PC-9 (cell line): Measurements from ENCODE around the gene HBG1. TPM values are rescaled to one million over a fixed set of nuclear protein-coding genes. Genes with fewer than 3 reads are reported as not detected.

Experiments
- BruUV-seq: library from RNA; stranded (reverse); fragments of 400-500 nt; replicated peaks from 2 replicates; lab custom pipeline; 2021; lab: Mats Ljungman, UMichigan
- CTCF ChIA-PET: fragments of 300-600 bp; sonication (Branson Sonifier 250); formaldehyde crosslinking; loops from one replicate; lab custom pipeline; 2022; ENCODE audit warnings: antibody characterized with exemption; lab: Charles Lee
- POLR2A ChIA-PET: fragments of 300-600 bp; sonication (Branson Sonifier 250); formaldehyde crosslinking; loops from one replicate; lab custom pipeline; 2022; ENCODE audit warnings: antibody characterized with exemption; ENCODE audit not compliant: unreplicated experiment; lab: Charles Lee
- DNase-seq, 2 experiments: peaks; one replicate each; pipeline versions ENCODE4 v3.0.0 to v3.0.0-alpha.2; 2015 to 2022; ENCODE audit warnings: mixed read lengths in 1 of 2
- H2AFZ ChIP-seq: fragments of 200-600 bp; sonication (generic); 2 replicates; pipeline ENCODE4 v1.8.1; 2017; ENCODE audit warnings: antibody characterized with exemption
- H3F3A ChIP-seq: fragments of 200-600 bp; sonication (generic); 2 replicates; pipeline ENCODE4 v1.8.1; 2017; ENCODE audit warnings: antibody characterized with exemption, mild to moderate bottlenecking, low read depth; ENCODE audit not compliant: insufficient read depth
- H3K27ac ChIP-seq: fragments of 200-600 bp; sonication (generic); 2 replicates; pipeline ENCODE4 v1.6.1; 2016; ENCODE audit warnings: mixed run types
- H3K27me3 ChIP-seq: fragments of 200-600 bp; sonication (generic); 2 replicates; pipeline ENCODE4 v1.6.1; 2016; ENCODE audit warnings: low read depth, mixed run types; ENCODE audit not compliant: insufficient read depth
- H3K36me3 ChIP-seq: fragments of 200-600 bp; sonication (generic); 2 replicates; pipeline ENCODE4 v1.6.1; 2016; ENCODE audit warnings: low read depth, mixed run types
- H3K4me1 ChIP-seq: fragments of 200-600 bp; sonication (generic); replicated peaks from 2 replicates; pipeline ENCODE4 v1.6.1; 2016; ENCODE audit warnings: mixed run types; ENCODE audit not compliant: insufficient read depth
- H3K4me2 ChIP-seq: fragments of 200-600 bp; sonication (generic); 2 replicates; pipeline ENCODE4 v1.6.1; 2017; ENCODE audit warnings: mixed run types
- H3K4me3 ChIP-seq: fragments of 200-600 bp; sonication (generic); 2 replicates; pipeline ENCODE4 v1.6.1; 2016; ENCODE audit warnings: mixed run types
- H3K79me2 ChIP-seq: fragments of 200-600 bp; sonication (generic); 2 replicates; pipeline ENCODE4 v1.6.1; 2017; ENCODE audit warnings: low read depth, mixed run types
- H3K9me2 ChIP-seq: fragments of 200-600 bp; sonication (generic); 2 replicates; pipeline ENCODE4 v1.8.1; 2017; ENCODE audit warnings: mild to moderate bottlenecking; ENCODE audit not compliant: insufficient read depth
- H3K9me3 ChIP-seq: fragments of 200-600 bp; sonication (generic); 2 replicates; pipeline ENCODE4 v1.8.1; 2016; ENCODE audit warnings: low read depth; ENCODE audit not compliant: insufficient read depth
- H4K20me1 ChIP-seq: fragments of 200-600 bp; sonication (generic); 2 replicates; pipeline ENCODE4 v1.8.1; 2017; ENCODE audit not compliant: insufficient read depth
- EZH2 ChIP-seq: fragments of 200-600 bp; sonication (generic); IDR thresholded peaks from 2 replicates; pipeline ENCODE4 v1.8.0; 2017; ENCODE audit warnings: antibody characterized with exemption, low read depth
- intact Hi-C: fragments of 100-400 bp; cut with micrococcal nuclease; formaldehyde crosslinking; loops from one replicate; pipeline ENCODE4 v1.10.0; 2022; ENCODE audit not compliant: unreplicated experiment
- total RNA-seq: library from RNA; stranded (reverse); gene quantifications from 2 replicates; pipeline ENCODE4 v1.2.3, GENCODE V29; 2021
- TF ChIP-seq, protein P1 (sequence below): fragments of 200-600 bp; sonication (generic); conservative IDR thresholded peaks from 2 replicates; pipeline ENCODE4 v1.6.1; 2017; ENCODE audit warnings: mixed run types, antibody characterized with exemption, mild to moderate bottlenecking, moderate library complexity

The HBG1 gene
- total RNA-seq, 1 experiment from 2014 or later: not detected

DNA sequence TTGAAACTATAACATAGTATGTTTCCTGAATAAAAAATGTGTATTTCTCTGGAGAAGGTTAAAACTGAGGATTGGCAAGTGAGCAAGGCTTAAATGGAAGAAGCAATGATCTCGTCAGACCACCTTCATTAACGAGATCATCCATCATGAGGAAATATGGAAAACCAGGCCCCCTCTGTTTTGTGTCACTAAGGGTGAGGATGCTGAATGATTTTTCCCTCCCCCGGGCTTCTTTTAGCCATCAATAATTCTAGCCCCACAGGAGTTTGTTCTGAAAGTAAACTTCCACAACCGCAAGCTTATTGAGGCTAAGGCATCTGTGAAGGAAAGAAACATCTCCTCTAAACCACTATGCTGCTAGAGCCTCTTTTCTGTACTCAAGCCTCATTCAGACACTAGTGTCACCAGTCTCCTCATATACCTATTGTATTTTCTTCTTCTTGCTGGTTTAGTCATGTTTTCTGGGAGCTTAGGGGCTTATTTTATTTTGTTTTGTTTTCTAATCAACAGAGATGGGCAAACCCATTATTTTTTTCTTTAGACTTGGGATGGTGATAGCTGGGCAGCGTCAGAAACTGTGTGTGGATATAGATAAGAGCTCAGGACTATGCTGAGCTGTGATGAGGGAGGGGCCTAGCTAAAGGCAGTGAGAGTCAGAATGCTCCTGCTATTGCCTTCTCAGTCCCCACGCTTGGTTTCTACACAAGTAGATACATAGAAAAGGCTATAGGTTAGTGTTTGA lies 25.9 kb upstream of the HBG1 start:
- intact Hi-C loops: no loop called here
- no peaks in the 10 kb centered on the region for H3F3A ChIP-seq
- BruUV-seq: no TSS peak
- H3K27me3 ChIP-seq: no peaks in the 10 kb centered on the region
- POLR2A ChIA-PET: no interaction called here
- CTCF ChIA-PET: no interaction called here
- DNase-seq: no peak
- H3K79me2 ChIP-seq: no peaks in the 10 kb centered on the region
- H3K4me1 ChIP-seq: peaks cover under 1% of the 10 kb centered on the region; the same call in 1 of the 2 replicates
- H3K4me2 ChIP-seq: no peak overlapping the region
- TF ChIP-seq EZH2: no peak
- TF ChIP-seq, protein P1, sequence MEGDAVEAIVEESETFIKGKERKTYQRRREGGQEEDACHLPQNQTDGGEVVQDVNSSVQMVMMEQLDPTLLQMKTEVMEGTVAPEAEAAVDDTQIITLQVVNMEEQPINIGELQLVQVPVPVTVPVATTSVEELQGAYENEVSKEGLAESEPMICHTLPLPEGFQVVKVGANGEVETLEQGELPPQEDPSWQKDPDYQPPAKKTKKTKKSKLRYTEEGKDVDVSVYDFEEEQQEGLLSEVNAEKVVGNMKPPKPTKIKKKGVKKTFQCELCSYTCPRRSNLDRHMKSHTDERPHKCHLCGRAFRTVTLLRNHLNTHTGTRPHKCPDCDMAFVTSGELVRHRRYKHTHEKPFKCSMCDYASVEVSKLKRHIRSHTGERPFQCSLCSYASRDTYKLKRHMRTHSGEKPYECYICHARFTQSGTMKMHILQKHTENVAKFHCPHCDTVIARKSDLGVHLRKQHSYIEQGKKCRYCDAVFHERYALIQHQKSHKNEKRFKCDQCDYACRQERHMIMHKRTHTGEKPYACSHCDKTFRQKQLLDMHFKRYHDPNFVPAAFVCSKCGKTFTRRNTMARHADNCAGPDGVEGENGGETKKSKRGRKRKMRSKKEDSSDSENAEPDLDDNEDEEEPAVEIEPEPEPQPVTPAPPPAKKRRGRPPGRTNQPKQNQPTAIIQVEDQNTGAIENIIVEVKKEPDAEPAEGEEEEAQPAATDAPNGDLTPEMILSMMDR: no peak
- no peak overlapping the region for H3K27ac ChIP-seq
- no peak overlapping the region for H2AFZ ChIP-seq
- no peaks in the 10 kb centered on the region for H4K20me1 ChIP-seq
- H3K4me3 ChIP-seq: no peak overlapping the region
- H3K9me3 ChIP-seq: no peaks in the 10 kb centered on the region
- H3K9me2 ChIP-seq: no peaks in the 10 kb centered on the region
- H3K36me3 ChIP-seq: no peaks in the 10 kb centered on the region

DNA sequence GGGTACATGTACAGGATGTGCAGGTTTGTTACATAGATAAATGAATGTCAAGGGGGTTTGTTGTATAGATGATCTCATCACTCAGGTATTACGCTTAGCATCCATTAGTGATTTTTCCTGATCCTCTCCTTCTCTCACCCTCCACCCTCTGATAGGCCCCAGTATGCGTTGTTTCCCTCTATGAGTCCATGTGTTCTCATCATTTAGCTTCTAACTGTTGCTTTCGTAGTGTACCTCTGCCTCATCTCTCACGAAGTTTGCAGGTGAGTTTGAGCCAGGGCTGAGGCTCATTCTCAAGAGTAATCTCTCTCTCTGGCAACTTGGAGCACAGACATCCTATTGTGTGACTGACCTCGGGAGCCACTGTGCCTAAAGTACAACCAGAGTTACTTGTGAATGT lies 24.7 kb upstream of the HBG1 start:
- Histone ChIP-seq H3K36me3 (no peaks in the 10 kb centered on the region), H3K4me2 (no peak overlapping the region), H4K20me1 (no peaks in the 10 kb centered on the region), H3K9me2 (no peaks in the 10 kb centered on the region), H3K9me3 (no peaks in the 10 kb centered on the region), H3K4me3 (no peak overlapping the region), H3K27ac (no peak overlapping the region), H3K4me1 (no peaks in the 10 kb centered on the region), H3F3A (no peaks in the 10 kb centered on the region), H2AFZ (no peak overlapping the region; the same call in 1 of the 2 replicates), H3K79me2 (no peaks in the 10 kb centered on the region), H3K27me3 (no peaks in the 10 kb centered on the region)
- ChIA-PET CTCF (no interaction called here), POLR2A (no interaction called here)
- no peak for TF ChIP-seq EZH2
- TF ChIP-seq, protein P1: no peak
- no peak for DNase-seq
- intact Hi-C loops: no loop called here
- no TSS peak for BruUV-seq

DNA sequence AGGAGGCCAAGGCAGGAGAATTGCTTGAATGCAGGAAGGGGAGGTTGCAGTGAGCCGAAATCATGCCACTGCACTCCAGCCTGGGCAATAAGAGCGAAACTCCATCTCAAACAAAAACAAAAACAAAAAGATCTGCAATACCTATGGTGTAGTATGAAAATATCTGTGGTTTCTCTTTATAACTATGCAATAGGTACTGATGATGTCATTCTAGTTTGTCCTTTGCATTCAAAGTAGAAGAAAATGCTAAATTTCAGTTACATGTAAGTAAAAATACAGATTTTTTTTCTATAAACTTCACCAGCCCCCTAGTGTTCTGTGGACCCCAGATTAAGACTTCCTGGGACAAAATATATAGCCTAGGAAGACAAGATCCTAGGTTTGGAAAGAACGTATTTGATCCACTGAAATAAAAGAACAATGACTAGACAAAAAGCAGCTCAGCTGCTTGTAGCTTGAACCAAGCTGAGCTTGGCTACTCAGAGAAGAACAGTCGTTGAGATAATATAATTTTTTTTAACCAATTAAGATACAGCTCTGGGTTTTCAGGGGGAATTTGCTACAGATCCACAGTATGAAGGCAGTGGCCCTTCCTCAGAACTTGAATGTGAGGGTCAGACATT lies 22.8 kb upstream of the HBG1 start:
- no TSS peak for BruUV-seq
- H3K4me2 ChIP-seq: no peak overlapping the region
- H3F3A ChIP-seq: no peaks in the 10 kb centered on the region
- no peaks in the 10 kb centered on the region for H3K36me3 ChIP-seq
- H2AFZ ChIP-seq: no peak overlapping the region
- no peak overlapping the region for H3K27ac ChIP-seq
- ChIA-PET POLR2A (no interaction called here), CTCF (no interaction called here)
- H3K9me3 ChIP-seq: no peaks in the 10 kb centered on the region
- H3K4me1 ChIP-seq: no peaks in the 10 kb centered on the region
- intact Hi-C loops: no loop called here
- no peaks in the 10 kb centered on the region for H3K79me2 ChIP-seq
- H3K9me2 ChIP-seq: no peaks in the 10 kb centered on the region
- H3K4me3 ChIP-seq: no peak overlapping the region
- no peak for DNase-seq
- no peaks in the 10 kb centered on the region for H3K27me3 ChIP-seq
- no peaks in the 10 kb centered on the region for H4K20me1 ChIP-seq
- TF ChIP-seq EZH2: no peak
- TF ChIP-seq, protein P1: no peak
